OCI-LY7 (cell line): ENCODE measurements around the gene CNTN1.

ENCODE experiments used
- CTCF ChIP-seq: fragments of 200-600 bp; sonication (generic); conservative IDR thresholded peaks from 2 replicates; pipeline ENCODE4 v1.5.1; 2014; ENCODE audit warnings: mild to moderate bottlenecking, antibody characterized with exemption, low read length, moderate library complexity, mixed read lengths
- EZH2phosphoT487 ChIP-seq: fragments of 200-600 bp; sonication (generic); IDR thresholded peaks from 2 replicates; pipeline ENCODE4 v1.6.1; 2018; ENCODE audit warnings: low read depth, borderline replicate concordance, mild to moderate bottlenecking, mixed run types, antibody characterized with exemption, low read length, moderate library complexity, mixed read lengths

DNA sequence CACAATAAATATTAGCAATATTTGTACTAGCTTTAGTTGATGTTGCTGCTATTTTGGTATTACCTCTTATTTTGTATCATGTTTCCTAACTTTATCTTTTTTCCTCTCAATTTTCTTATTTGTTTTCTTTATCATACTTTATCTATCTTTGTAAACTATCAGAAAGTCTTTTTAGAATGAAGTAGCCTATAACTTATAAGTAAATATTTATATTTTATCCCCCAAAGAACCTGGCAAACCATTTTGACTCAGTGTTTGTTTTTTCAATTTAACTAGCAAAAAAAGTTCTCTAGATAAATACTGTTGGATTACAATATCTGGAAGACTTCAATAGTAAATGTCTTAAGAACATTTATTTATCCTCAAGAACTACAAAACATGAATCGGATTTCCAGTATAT is 360.2 kb downstream of the CNTN1 start:
- TF ChIP-seq CTCF (no peak), EZH2phosphoT487 (no peak)
